DOHH2 (cell line): Measurements from ENCODE around the gene ZFAND3.

Source experiments
- H3F3A ChIP-seq: fragments of 200-600 bp; sonication (generic), shearing (Covaris generic); 2 replicates; pipeline ENCODE4 v1.6.0; 2016; ENCODE audit warnings: antibody characterized with exemption, mild to moderate bottlenecking; ENCODE audit not compliant: control insufficient read depth, insufficient read depth
- H3K27ac ChIP-seq: fragments of 200-600 bp; sonication (generic); 2 replicates; pipeline ENCODE4 v1.5.1; 2014; ENCODE audit warnings: low read depth, mild to moderate bottlenecking, low read length, moderate library complexity
- H3K27me3 ChIP-seq: fragments of 200-600 bp; sonication (generic); 2 replicates; pipeline ENCODE4 v1.6.1; 2014; ENCODE audit warnings: mild to moderate bottlenecking, low read length, mixed read lengths; ENCODE audit not compliant: control insufficient read depth
- H3K36me3 ChIP-seq: fragments of 200-600 bp; sonication (generic); 2 replicates; pipeline ENCODE4 v1.6.1; 2014; ENCODE audit warnings: mild to moderate bottlenecking, low read length, moderate library complexity, mixed read lengths; ENCODE audit not compliant: control insufficient read depth
- H3K4me1 ChIP-seq: fragments of 200-600 bp; sonication (generic); 2 replicates; pipeline ENCODE4 v1.6.1; 2014; ENCODE audit warnings: mild to moderate bottlenecking, low read length, mixed read lengths; ENCODE audit not compliant: control insufficient read depth
- H3K4me2 ChIP-seq: fragments of 200-600 bp; sonication (generic); 2 replicates; pipeline ENCODE4 v1.6.0; 2014; ENCODE audit warnings: mild to moderate bottlenecking, low read length, moderate library complexity
- H3K4me3 ChIP-seq: fragments of 200-600 bp; sonication (generic); 2 replicates; pipeline ENCODE4 v1.5.1; 2014; ENCODE audit warnings: mild to moderate bottlenecking, low read length, mixed read lengths
- H3K79me2 ChIP-seq: fragments of 200-600 bp; sonication (generic); 2 replicates; pipeline ENCODE4 v1.6.1; 2014; ENCODE audit warnings: mild to moderate bottlenecking, low read length, mixed read lengths; ENCODE audit not compliant: control insufficient read depth
- H3K9me2 ChIP-seq: fragments of 200-600 bp; sonication (generic); replicated peaks from 2 replicates; pipeline ENCODE4 v1.6.1; 2014; ENCODE audit warnings: mild to moderate bottlenecking, low read length, mixed read lengths; ENCODE audit not compliant: control insufficient read depth
- H3K9me3 ChIP-seq: fragments of 200-600 bp; sonication (generic); 2 replicates; pipeline ENCODE4 v1.6.1; 2014; ENCODE audit warnings: antibody characterized with exemption, low read length, mixed read lengths; ENCODE audit not compliant: control insufficient read depth, insufficient read depth
- H4K20me1 ChIP-seq: fragments of 200-600 bp; sonication (generic); 2 replicates; pipeline ENCODE4 v1.6.0; 2014; ENCODE audit warnings: low read depth, mild to moderate bottlenecking, antibody characterized with exemption, low read length, moderate library complexity; ENCODE audit not compliant: control insufficient read depth, insufficient read depth
- EZH2phosphoT487 ChIP-seq: fragments of 200-600 bp; sonication (generic); IDR thresholded peaks from 2 replicates; pipeline ENCODE4 v1.6.1; 2017; ENCODE audit warnings: borderline replicate concordance, mild to moderate bottlenecking, antibody characterized with exemption, low read length, moderate library complexity, mixed read lengths
- TF ChIP-seq, protein P1 (sequence below): fragments of 200-600 bp; sonication (generic); IDR thresholded peaks from one replicate; pipeline ENCODE4 v1.5.1; 2014; ENCODE audit warnings: antibody characterized with exemption, mild to moderate bottlenecking, low read depth, low read length; ENCODE audit not compliant: poor library complexity, severe bottlenecking

The ZFAND3 gene

DNA sequence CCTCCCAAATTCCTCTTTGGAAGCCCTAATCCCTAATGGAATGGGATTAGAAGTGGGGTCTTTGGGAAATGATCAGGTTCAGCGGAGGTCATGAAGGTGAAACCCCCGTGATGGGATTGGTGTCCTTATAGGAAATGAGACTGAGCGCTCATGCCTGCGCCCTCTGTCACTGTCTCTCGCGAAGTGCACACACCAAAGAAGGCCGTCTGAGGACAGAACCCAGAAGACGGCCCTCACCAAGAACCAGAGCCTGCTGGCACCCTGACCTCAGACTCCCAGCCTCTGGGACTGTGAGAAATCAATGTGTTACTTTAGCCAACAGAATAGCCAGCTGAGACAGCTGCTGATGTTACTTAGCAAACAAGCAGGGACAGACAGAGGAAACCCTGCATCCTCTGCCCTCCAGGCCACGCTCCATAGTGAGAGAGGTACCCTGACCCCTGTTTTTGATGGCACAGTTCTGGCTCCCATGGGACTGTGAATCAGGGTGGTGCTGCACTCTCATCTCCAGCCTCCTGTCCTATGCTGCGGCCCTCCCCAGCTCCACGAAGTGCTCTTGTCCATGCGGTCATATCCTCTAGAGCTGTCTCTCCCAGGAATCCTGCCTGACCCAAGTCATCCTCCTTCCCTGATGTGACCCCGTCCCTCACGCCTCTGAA is 369.3 kb downstream of the ZFAND3 start:
- Histone ChIP-seq H3K27ac (no peak overlapping the region), H3K79me2 (no peaks in the 10 kb centered on the region), H4K20me1 (no peaks in the 10 kb centered on the region), H3K9me2 (no peaks in the 10 kb centered on the region), H3K4me1 (no peaks in the 10 kb centered on the region), H3K9me3 (no peaks in the 10 kb centered on the region), H3K4me3 (no peak overlapping the region), H3K4me2 (no peak overlapping the region), H3K36me3 (no peaks in the 10 kb centered on the region), H3F3A (no peaks in the 10 kb centered on the region), H3K27me3 (no peaks in the 10 kb centered on the region)
- TF ChIP-seq, protein P1, sequence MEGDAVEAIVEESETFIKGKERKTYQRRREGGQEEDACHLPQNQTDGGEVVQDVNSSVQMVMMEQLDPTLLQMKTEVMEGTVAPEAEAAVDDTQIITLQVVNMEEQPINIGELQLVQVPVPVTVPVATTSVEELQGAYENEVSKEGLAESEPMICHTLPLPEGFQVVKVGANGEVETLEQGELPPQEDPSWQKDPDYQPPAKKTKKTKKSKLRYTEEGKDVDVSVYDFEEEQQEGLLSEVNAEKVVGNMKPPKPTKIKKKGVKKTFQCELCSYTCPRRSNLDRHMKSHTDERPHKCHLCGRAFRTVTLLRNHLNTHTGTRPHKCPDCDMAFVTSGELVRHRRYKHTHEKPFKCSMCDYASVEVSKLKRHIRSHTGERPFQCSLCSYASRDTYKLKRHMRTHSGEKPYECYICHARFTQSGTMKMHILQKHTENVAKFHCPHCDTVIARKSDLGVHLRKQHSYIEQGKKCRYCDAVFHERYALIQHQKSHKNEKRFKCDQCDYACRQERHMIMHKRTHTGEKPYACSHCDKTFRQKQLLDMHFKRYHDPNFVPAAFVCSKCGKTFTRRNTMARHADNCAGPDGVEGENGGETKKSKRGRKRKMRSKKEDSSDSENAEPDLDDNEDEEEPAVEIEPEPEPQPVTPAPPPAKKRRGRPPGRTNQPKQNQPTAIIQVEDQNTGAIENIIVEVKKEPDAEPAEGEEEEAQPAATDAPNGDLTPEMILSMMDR: no peak

DNA sequence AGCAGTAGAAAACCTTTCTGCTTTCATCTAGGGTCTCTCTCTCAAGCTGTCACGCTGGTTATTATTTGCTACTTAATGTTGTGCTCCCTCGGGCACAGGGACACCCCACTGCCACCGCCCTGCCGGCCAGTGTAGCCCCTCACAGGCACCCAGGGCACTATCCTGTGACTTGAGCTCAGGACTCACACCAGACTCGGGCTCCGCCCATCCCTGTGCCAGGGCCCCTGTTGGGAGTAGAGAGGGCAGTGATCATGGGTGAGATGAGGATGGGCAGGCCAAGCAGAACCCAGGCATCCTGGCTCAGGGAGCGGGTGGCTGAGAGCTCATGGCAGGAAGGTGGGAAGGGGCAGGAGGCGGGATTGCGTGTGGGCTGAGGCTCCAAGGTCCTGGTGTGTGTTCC is 371.9 kb downstream of the ZFAND3 start:
- H3K27me3 ChIP-seq: no peaks in the 10 kb centered on the region
- no peaks in the 10 kb centered on the region for H3K79me2 ChIP-seq
- H3K9me3 ChIP-seq: no peaks in the 10 kb centered on the region
- H4K20me1 ChIP-seq: no peaks in the 10 kb centered on the region
- no peak overlapping the region for H3K4me3 ChIP-seq
- no peaks in the 10 kb centered on the region for H3K4me1 ChIP-seq
- no peaks in the 10 kb centered on the region for H3K9me2 ChIP-seq
- no peak for TF ChIP-seq EZH2phosphoT487
- TF ChIP-seq, protein P1: no peak
- no peaks in the 10 kb centered on the region for H3F3A ChIP-seq
- H3K36me3 ChIP-seq: no peaks in the 10 kb centered on the region
- H3K4me2 ChIP-seq: no peak overlapping the region
- no peak overlapping the region for H3K27ac ChIP-seq

DNA sequence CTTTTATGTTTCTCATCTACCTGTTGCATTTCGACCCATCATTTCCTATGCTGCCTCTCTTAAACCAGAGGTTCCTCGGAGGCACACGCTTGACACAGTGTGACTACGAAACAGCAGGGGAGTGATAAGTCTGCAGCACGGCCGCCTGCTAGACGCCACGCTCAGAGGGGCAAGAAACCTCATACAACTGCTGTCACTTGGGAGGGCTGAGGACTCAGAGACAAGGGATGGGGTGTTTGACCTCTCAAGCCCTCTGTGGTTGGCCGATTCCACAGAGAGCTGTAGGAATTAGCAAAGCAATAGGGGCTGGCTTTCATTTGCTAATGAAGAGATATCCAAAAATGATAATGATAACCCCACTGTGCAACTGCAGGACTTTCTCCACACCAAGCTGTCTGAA is 372.5 kb downstream of the ZFAND3 start:
- no peaks in the 10 kb centered on the region for H3K27me3 ChIP-seq
- no peak for TF ChIP-seq EZH2phosphoT487
- TF ChIP-seq, protein P1: no peak
- H3K36me3 ChIP-seq: no peaks in the 10 kb centered on the region
- no peak overlapping the region for H3K4me3 ChIP-seq
- H3F3A ChIP-seq: no peaks in the 10 kb centered on the region
- H3K27ac ChIP-seq: no peak overlapping the region
- H3K9me3 ChIP-seq: no peaks in the 10 kb centered on the region
- no peaks in the 10 kb centered on the region for H3K4me1 ChIP-seq
- no peaks in the 10 kb centered on the region for H3K79me2 ChIP-seq
- H3K9me2 ChIP-seq: no peaks in the 10 kb centered on the region
- no peak overlapping the region for H3K4me2 ChIP-seq
- H4K20me1 ChIP-seq: no peaks in the 10 kb centered on the region
